Esophagus muscularis mucosa (tissue), 4 donors: ENCODE results near the gene PKHD1. TPM values are rescaled to one million over a fixed set of nuclear protein-coding genes. Genes with fewer than 3 reads are reported as not detected.

Experiments used
- DNase-seq: peaks from one replicate; pipeline ENCODE4 v3.0.0-alpha.2; 2017; ENCODE audit errors: extremely low spot score
- H3K27ac ChIP-seq, 4 donors: fragments of 200-600 bp; sonication (generic); replicated peaks in 1 of 4; 1 replicate in 3 of 4; 2 replicates in 1 of 4; pipeline ENCODE4 v1.5.1; 2016 to 2019; ENCODE audit warnings: mild to moderate bottlenecking in 1 of 4
- H3K27me3 ChIP-seq, 4 donors: fragments of 200-600 bp; sonication (generic); one replicate each; pipeline versions ENCODE4 v1.5.1 to v1.6.0; 2016 to 2019
- H3K36me3 ChIP-seq, 4 donors: fragments of 200-600 bp; sonication (generic); one replicate each; pipeline ENCODE4 v1.5.1; 2016 to 2019
- H3K4me1 ChIP-seq, 4 donors: fragments of 200-600 bp; sonication (generic); one replicate each; pipeline ENCODE4 v1.5.1; 2016 to 2019
- H3K4me3 ChIP-seq, 4 donors: fragments of 200-600 bp; sonication (generic); 1 replicate in 2 of 4; 2 replicates in 2 of 4; pipeline ENCODE4 v1.5.1; 2016 to 2019; ENCODE audit warnings: mild to moderate bottlenecking in 4 of 4, moderate library complexity in 1 of 4
- H3K9me3 ChIP-seq, 4 donors: fragments of 200-600 bp; sonication (generic); 1 replicate in 3 of 4; 2 replicates in 1 of 4; pipeline ENCODE4 v1.5.1; 2016 to 2019
- EP300 ChIP-seq: sonication (generic); formaldehyde crosslinking; IDR thresholded peaks from one replicate; pipeline ENCODE4 v1.6.1; 2017; ENCODE audit warnings: antibody characterized with exemption
- POLR2A ChIP-seq: fragments of 450-650 bp; IDR thresholded peaks from one replicate; pipeline ENCODE4 v1.6.1; 2017; ENCODE audit warnings: antibody characterized with exemption, moderate library complexity, mild to moderate bottlenecking, low read depth
- POLR2AphosphoS5 ChIP-seq, 2 donors: sonication (generic); formaldehyde crosslinking; IDR thresholded peaks; one replicate each; pipeline ENCODE4 v1.6.1; 2017; ENCODE audit warnings: antibody characterized with exemption in 2 of 2
- WGBS: methylation state at CpG from one replicate; pipeline ENCODE4 v1.1.5; 2018; 5-methylcytosine and 5-hydroxymethylcytosine counted together
- intact Hi-C: fragments of 100-400 bp; cut with DNase I; formaldehyde crosslinking; loops from one replicate; pipeline ENCODE4 v1.15.1; 2023
- total RNA-seq, 4 donors: library from RNA; depleted of rRNA; stranded (reverse); fragments of >200 nt; gene quantifications; one replicate each; pipeline versions ENCODE4 v1.1.0 to v1.2.1, GENCODE V29; 2016
- TF ChIP-seq, protein P1 (sequence below), 3 experiments: fragments of 200-600 bp in 2 of 3; fragments of 450-650 bp in 1 of 3; sonication (generic) in 2 of 3; IDR thresholded peaks; one replicate each; pipeline ENCODE4 v1.5.1; 2017 to 2019; ENCODE audit warnings: antibody characterized with exemption in 3 of 3, mild to moderate bottlenecking in 2 of 3, moderate library complexity in 1 of 3

PKHD1 gene
- total RNA-seq, 4 donors from 2014 or later = under 0.01 TPM; not detected in 3

DNA sequence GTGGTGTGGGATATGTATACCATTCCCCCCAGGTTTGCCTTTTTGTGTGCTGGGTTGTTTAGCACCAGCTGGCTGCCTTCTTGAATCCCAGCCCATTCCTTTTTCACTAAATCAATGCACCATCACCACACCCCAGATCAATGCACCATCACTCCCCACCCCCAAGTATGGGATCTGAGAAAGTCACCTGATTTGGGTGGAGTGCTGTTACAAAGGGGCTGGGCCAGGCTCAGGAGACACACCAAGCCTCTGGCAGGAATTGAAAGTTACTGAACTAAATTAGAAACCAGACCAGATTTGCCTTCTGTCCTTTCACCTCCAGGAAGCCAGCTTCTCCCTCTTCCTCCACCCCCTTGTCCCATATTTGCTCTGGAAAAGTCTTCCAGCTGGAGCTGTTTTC is 19.6 kb upstream of the PKHD1 start:
- TF ChIP-seq, protein P1, sequence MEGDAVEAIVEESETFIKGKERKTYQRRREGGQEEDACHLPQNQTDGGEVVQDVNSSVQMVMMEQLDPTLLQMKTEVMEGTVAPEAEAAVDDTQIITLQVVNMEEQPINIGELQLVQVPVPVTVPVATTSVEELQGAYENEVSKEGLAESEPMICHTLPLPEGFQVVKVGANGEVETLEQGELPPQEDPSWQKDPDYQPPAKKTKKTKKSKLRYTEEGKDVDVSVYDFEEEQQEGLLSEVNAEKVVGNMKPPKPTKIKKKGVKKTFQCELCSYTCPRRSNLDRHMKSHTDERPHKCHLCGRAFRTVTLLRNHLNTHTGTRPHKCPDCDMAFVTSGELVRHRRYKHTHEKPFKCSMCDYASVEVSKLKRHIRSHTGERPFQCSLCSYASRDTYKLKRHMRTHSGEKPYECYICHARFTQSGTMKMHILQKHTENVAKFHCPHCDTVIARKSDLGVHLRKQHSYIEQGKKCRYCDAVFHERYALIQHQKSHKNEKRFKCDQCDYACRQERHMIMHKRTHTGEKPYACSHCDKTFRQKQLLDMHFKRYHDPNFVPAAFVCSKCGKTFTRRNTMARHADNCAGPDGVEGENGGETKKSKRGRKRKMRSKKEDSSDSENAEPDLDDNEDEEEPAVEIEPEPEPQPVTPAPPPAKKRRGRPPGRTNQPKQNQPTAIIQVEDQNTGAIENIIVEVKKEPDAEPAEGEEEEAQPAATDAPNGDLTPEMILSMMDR (IDR thresholded peaks at IDR 0.05) = no peak
- TF ChIP-seq EP300 (no peak), POLR2A (no peak), POLR2AphosphoS5 (IDR thresholded peaks at IDR 0.05) (no peak)
- intact Hi-C loops = no loop called here
- H3K36me3 ChIP-seq = no peaks in the 10 kb centered on the region

DNA sequence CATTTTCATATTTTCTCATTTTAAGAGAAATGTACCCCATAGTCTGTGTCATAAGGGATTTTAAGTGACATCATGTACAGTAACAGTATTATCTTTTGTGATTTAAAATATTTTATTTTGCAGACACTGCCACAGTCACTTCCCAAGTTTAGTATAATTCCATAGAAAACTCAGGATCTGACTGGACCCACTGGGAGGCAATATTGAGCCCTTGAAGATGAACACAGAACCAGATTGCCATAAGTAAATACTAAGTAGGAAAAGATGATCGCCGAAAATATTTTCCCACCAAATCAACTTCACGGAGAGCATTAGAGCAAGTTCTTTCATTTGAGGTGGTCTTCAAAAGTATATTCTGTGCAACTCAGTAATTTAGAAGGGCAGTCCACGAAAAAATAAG is 17.6 kb upstream of the PKHD1 start:
- TF ChIP-seq POLR2A (no peak), EP300 (no peak)
- TF ChIP-seq, protein P1 (IDR thresholded peaks at IDR 0.05) = peak in 2 of 3 experiments; percentile 7 to 20
- Histone ChIP-seq H3K4me3 (no peak overlapping the region), H3K27ac (no peak overlapping the region), H3K27me3 (no peaks in the 10 kb centered on the region), H3K4me1 (no peaks in the 10 kb centered on the region), H3K9me3 (no peaks in the 10 kb centered on the region), H3K36me3 (no peaks in the 10 kb centered on the region)
- 43% methylated on average over 4 of the region's 4 CpGs for WGBS
- intact Hi-C loops = loop anchor here (5.0 kb wide), 1 partner anchor 132 kb away; no protein-coding TSS in a partner anchor
- DNase-seq = no peak

More for the DNA sequence above, 19.6 kb upstream of the PKHD1 start:
- Histone ChIP-seq H3K4me3 (no peak overlapping the region), H3K27me3 (no peaks in the 10 kb centered on the region), H3K4me1 (no peaks in the 10 kb centered on the region), H3K27ac (no peak overlapping the region), H3K9me3 (no peaks in the 10 kb centered on the region)
- peak; percentile 50 for DNase-seq

DNA sequence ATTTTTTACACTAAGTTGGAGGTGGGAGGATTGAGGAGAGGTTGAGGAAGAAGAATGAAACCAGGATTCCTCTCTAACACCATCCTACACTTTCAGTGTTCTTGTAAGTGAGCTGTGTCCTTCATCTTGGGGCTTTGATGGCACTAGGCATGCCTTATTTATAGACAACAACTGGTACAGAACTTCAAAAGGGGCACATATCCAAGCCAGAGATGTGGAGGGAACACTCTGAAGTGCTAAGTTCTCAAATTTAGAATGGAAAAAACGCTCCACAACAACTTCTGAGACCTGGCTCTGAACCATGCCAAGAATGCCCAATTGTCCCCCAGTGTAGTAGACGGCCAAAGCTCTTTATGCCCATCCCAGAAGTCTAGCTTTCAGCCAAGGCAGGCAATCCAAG is 16.2 kb upstream of the PKHD1 start:
- TF ChIP-seq POLR2A (no peak), EP300 (no peak)
- Histone ChIP-seq H3K9me3 (no peaks in the 10 kb centered on the region), H3K4me1 (no peaks in the 10 kb centered on the region), H3K36me3 (no peaks in the 10 kb centered on the region), H3K27me3 (no peaks in the 10 kb centered on the region), H3K4me3 (no peak overlapping the region), H3K27ac (no peak overlapping the region)
- 62% methylated on average over 2 of the region's 2 CpGs for WGBS
- intact Hi-C loops = loop anchor here (5.0 kb wide), 1 partner anchor 134 kb away; no protein-coding TSS in a partner anchor
- peak; percentile 57 for DNase-seq

DNA sequence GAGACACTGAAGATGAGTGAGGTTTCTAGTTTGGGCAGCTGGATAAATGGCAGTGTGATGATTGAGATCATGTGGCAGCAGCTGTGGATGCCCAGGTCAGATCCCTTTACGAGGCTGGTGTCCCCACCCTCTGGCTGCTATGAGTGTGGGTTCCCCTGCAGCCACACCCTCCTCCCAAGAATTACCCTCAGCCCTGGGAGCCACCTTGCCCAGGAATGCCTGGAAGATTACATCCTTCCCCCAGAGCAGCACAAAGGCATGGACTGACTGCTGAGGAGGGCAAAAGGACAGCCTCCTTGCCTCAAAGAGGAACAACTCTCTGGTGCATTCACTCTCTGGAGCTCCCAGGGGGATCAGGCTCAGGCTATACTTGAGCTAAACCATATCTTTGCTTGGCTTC is 15.0 kb upstream of the PKHD1 start:
- DNase-seq = peak; percentile 60
- no peaks in the 10 kb centered on the region for H3K9me3 ChIP-seq
- H3K4me1 ChIP-seq = no peaks in the 10 kb centered on the region
- no peaks in the 10 kb centered on the region for H3K36me3 ChIP-seq
- intact Hi-C loops = loop anchor here (5.0 kb wide), 1 partner anchor 135 kb away; no protein-coding TSS in a partner anchor
- no peaks in the 10 kb centered on the region for H3K27me3 ChIP-seq
- no peak overlapping the region for H3K27ac ChIP-seq
- 50% methylated on average over 1 of the region's 1 CpG for WGBS
- TF ChIP-seq POLR2A = no peak
- no peak for TF ChIP-seq POLR2AphosphoS5 (IDR thresholded peaks at IDR 0.05)
- TF ChIP-seq EP300 = no peak
- H3K4me3 ChIP-seq = no peak overlapping the region

DNA sequence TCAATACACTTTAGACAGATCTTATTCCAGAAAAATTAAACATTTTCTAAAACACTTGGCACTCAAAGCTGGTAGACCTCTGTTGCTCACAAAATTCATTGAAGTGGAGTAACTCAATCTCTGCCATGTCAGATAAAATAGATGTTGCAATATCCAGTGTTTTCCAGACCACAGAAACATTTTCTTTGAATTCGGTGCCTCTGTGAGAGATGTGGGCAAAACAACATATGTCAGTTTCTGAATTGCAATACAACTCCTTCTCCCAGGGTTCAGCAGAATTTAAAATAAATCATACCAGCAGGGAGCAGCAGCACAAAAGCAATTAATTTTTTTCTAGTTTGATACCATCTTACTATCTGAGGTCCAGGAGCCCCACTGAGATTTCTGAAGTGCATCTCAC is 11.3 kb upstream of the PKHD1 start:
- intact Hi-C loops = no loop called here
- Histone ChIP-seq H3K36me3 (no peaks in the 10 kb centered on the region), H3K4me3 (no peak overlapping the region), H3K27ac (no peak overlapping the region), H3K27me3 (no peaks in the 10 kb centered on the region), H3K4me1 (no peaks in the 10 kb centered on the region), H3K9me3 (no peaks in the 10 kb centered on the region)
- no peak for DNase-seq
- WGBS = 76% methylated on average over 1 of the region's 1 CpG
- TF ChIP-seq, protein P1 (IDR thresholded peaks at IDR 0.05) = peak in 2 of 3 experiments; percentile 8 to 12
- no peak for TF ChIP-seq EP300

DNA sequence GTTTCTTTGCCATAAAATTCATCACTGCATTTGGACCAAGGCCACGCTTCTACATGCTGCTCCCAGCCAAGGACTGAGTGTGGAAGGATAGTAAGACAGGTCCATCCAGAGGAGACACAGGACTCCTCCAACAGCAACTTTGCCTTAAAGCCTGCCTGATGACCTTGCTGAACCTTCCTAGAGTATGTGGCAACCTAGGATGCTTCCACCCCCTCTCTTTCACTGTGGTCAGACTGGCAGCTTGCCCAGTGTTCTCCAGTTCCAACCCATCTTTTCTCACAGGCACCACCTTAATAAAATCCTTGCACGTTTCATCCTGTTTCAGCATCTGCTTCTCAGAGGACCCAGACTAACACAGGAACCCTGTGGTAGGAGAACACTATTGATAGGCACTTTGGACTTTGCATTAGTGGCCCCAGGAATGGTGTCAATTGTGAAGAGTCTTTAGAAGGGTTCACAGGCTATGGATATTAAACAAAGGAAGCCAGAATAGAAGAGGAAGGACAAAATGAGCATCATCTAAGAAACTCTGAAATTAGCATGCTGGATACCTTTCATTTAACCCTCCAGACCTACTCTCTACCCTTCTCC is 2.4 kb upstream of the PKHD1 start:
- DNase-seq = peak; percentile 60
- 52% methylated on average over 2 of the region's 2 CpGs for WGBS
- Histone ChIP-seq H3K9me3 (no peaks in the 10 kb centered on the region), H3K4me3 (no peak overlapping the region), H3K4me1 (no peaks in the 10 kb centered on the region), H3K36me3 (no peaks in the 10 kb centered on the region), H3K27me3 (no peaks in the 10 kb centered on the region), H3K27ac (no peak overlapping the region)
- TF ChIP-seq POLR2AphosphoS5 (IDR thresholded peaks at IDR 0.05) (no peak), EP300 (no peak), POLR2A (no peak)
- TF ChIP-seq, protein P1 (IDR thresholded peaks at IDR 0.05) = no peak
- intact Hi-C loops = no loop called here
